RCC 7860 (cell line): ENCODE data around the gene FAM83F.

Experiments used
- DNase-seq: peaks from one replicate; pipeline ENCODE4 v3.0.0-alpha.2; 2015; ENCODE audit warnings: low spot score
- FAIRE-seq: peaks from 2 replicates; lab custom pipeline; 2012; peaks lifted over from hg19 to GRCh38; lab: Jason Lieb, UNC

The FAM83F gene

DNA sequence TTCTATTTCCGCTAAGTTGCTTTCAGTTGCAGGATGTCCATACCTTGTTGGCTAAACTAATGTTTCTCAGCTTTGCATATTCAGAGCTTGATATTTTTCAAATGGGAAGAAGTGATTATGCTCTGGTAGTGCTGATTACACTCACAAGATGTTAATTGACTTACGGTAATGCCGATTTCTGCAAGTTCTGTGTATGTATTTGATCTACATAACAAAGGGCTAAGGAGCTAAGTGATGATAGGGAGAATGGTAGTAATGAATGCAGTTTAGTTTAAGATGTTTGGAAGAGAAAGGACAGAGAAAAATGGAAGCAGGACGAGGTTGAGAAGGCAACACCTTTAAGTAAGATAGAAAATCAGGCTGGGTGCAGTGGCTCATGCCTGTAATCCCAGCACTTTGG lies 61.4 kb downstream of the FAM83F start:
- no peak for DNase-seq
- no peak for FAIRE-seq

DNA sequence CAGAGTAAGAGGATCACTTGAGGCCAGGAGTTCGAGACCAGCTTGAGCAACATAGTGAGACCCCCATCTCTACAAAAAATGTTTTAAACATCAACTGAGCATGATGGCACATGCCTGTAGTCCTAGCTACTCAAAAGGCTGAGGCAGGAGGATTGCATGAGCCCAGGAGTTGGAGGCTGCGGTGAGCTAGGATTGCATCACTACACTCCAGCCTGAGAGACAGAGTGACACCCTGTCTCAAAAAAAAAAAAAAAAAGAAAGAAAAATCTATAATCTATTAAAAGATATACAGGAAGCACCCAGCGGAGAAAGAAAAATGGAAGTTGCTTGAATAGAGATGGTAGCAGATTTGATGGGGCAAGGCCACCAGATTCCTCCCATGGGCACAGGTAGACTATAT lies 61.8 kb downstream of the FAM83F start:
- no peak for DNase-seq
- FAIRE-seq: no peak

DNA sequence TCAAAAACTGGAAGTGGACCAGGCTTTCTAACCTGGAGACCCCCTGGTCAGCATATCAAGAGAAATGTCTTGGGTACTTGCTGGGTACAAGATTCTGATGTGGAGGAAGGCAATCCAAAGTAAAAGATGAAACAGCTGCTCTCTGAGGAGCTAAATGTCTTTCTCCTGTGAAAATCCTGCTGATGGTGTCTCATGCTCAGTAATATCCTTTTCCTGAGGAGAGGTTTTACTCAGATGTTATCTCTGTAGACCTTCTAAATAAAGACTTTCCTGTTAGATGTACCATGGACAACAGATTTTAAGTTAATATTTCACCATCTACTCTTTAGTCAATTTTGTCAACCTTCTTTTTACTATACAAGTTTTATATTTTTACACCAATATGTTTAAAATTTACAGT lies 62.9 kb downstream of the FAM83F start:
- FAIRE-seq: no peak

DNA sequence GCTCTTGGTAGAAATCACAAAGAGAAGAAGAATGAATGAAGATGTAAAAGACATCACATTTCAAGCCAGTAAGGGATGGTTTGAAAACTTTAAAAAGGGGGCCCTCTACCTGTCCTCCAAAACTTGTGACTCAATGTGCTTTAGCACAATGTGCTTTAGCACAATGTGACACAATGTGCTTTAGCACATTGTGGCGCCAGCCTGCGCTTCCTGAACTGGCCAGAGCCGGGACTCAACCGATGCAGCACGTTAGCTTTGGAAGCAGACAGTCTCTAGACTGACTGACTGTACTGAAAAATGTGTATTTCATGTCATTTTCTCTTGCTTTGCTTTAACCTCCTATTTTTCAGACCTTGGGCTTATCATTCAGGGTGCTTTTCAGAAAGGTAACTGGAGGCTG lies 63.5 kb downstream of the FAM83F start:
- FAIRE-seq: no peak
- DNase-seq: no peak

More for the DNA sequence above, 62.9 kb downstream of the FAM83F start:
- no peak for DNase-seq

DNA sequence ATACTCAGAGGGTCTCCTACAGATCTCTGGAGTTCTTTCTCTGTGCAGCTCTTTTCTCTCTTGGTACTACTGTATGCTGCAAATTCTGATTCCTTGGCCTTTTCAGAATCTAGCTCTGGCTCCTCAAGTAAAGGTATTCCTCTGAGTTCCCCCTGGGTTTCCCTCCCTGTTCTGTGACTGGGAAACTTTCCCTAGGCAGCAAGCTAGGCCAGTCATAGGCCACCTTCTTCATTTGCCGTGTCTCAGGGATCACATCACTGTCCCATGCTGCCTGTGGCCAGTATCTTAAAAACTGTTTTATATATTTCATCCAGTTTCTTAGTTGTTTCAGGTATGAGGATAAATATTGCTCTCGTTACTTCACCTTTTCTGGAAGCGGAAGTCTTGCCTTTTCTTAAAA lies 71.2 kb downstream of the FAM83F start:
- no peak for DNase-seq

DNA sequence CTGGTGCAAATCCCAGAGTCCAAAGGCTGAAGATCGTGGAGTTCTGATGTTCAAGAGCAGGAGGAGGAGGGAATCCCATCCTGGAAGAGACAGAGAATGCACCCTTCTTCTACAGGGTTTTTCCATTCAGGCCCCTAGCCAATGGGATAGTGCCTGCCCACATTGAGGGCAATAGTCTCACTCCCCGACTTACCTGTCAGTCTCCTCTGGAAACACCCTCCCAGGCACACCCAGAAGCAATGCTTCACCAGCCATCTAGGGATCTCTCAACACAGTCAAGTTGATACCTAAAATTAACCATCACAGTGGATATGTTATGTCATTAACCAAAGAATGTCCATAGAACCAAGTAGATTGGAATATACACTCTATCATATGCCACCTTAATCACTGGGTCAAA lies 72.9 kb downstream of the FAM83F start:
- DNase-seq (no peak), FAIRE-seq (no peak)

More for the DNA sequence above, 71.2 kb downstream of the FAM83F start:
- no peak for FAIRE-seq

DNA sequence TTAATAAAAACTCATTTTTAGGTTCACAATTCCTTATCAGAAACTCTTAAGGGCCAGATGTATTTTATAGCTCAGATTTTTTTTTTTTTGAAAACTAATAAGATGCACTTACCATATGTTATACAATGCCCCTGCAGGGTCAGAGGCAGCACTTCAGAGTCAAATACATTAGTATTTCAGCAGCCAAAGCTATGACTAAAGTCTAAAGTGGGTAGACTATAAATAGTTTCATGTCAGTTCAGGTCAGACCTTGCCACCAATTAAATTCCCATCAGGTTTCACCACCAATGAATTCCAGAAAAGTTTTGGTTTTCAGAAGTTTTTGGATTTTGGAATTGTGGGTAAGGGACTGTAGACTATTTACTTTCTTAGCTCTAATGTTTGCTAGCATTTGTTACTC lies 75.9 kb downstream of the FAM83F start:
- FAIRE-seq: no peak
- no peak for DNase-seq

DNA sequence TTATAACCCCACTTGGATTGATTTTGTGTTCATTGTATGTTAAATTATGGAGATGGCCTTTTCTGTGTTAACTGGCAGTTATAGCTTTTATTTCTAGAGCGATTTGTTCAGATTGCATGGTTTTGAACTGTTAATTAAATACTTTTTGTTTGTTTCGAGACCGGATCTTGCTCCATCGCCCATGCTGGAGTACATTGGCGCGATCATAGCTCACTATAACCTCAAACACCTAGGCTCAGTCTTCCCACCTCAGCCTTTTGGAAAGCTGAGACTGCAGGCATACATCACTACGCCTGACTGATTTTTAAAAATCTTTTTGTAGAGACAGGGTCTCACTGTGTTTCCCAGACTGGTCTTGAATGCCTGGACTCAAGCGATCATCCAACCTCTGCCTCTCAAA lies 77.0 kb downstream of the FAM83F start:
- no peak for FAIRE-seq
- DNase-seq: no peak

DNA sequence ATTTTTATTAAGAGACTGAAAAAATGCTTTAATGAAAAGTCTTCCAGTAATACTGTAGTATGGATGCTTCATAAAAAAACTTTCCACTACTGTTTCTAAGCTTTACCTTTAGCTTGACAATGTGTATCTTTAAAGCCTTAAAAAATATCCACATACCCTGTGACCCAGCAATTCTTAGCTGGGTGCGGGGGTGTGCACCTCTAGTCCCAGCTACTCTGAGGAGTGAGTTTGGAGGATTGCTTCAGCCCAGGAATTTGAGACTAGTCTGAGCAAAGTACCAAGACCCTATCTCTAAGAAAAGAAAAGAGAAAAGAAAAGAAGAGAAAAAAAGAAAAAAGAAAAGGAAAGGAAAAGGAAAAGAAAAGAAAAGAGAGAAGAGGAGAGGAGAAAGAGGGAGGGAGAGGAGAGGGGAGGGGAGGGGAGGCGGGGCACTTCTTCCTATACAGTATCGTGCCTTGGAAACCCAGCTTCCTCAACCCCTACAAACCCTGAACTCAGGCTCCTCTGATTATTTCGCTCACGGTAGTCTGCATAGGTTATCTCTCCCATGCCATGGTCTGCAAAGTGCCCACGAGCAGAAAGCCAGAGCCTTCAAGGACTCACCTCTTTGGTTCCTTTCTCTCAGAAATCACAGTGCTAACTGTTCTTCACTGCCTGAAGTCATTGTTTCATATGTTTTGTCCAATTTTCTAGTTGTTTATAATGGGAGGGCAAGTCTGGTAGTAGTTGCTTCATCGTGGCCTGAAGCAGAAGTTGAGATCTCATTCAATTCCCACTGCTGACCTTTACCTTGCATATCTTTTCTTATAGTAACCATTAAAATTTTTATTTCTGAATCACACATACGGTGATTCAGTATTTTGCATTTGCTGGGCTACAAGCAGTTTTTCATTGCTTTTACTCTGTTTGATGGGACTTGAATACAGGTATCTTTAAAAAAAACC lies 82.2 kb downstream of the FAM83F start:
- FAIRE-seq (no peak), DNase-seq (no peak)

DNA sequence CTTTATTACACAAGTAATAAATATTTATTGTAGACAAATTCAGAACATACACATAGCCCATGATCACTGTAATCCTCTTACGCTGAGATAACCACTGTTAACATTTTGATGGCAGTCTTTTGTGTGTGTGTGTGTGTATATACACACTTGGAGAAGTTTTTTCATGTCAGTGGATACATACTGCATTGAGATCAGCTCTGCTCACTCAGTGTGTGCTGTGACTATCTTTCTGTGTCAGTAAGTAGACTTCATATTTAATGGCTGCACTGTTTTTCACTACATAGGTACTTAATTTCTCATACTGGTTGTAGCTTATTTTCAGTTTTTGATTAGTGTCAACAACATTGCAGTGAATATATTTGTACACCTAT lies 82.9 kb downstream of the FAM83F start:
- DNase-seq (no peak), FAIRE-seq (no peak)

DNA sequence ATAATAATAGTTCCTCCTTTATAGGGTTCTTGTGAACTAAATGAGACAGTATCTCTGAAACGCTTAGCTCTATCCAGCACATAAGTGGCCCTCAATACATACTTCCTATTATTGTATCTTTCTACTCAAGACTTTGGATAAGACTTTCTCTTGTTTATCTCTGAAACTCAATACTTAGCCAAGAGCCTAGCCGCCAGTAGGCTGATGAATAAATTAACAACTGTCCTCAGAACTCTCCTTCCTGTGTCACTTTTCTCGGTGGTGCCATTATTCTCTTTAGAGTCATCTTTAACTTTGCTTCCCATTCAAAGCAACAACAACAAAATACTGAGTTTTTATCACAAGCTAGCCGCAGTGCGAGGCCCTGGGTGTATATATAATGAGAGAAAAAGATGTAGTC lies 86.9 kb downstream of the FAM83F start:
- no peak for DNase-seq
- no peak for FAIRE-seq

DNA sequence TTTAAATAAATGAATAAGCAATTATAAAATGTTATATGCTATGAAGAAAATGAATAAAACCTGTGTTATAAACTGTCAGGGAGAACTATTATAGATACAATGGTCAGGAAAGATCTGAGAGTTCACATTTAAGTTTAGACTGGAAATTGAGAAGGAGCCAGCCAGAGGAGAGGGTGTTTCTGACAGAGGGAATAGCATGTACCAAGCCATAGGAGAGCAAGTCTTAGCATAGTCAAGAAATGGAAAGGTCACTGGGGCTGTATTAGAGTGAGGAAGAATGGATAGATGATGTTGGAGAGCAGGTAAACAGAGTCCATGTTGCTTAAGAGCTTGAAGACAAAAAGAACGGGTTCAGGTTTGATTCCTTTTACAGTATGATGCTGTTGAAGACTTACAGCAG lies 87.4 kb downstream of the FAM83F start:
- FAIRE-seq: no peak

DNA sequence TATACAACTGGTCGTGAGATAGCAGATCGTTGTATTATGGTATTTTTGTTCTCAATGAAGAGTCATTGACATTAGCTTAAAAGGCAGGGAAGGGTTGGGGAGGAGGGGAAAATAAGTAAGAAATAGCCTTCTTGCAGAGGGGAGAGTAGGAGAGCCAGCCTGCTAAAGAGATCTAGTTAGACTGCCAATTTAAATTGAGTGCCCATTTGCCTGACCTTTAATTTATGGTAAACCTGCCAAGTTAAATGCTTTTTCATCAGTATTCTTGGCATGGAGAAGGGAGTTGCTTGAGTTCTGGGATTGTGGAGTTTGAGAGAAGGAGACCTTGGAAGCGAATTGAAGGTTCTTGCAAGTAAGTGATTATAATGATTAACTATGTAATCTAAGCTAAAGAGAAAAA lies 89.0 kb downstream of the FAM83F start:
- FAIRE-seq: no peak

More for the DNA sequence above, 87.4 kb downstream of the FAM83F start:
- DNase-seq: no peak

DNA sequence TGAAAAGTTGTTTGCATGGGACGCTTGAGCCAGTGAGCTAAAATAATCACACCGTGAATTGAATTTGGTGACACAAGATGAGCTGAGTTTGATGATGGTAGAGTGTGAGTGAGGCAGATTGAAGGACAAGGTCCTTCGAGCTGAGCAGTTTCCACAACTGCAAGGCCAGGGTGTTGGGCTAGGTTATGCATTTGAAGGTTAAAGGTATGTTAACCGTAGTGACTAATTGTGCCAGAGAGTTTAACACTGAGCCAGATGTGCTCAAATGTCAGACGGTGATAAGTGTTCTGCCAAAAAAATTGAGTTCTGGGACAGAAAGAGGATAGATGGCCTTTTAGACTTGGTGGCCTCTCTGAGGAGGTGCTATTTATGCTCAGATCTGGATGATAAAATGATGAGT lies 89.5 kb downstream of the FAM83F start:
- no peak for DNase-seq
- no peak for FAIRE-seq

More for the DNA sequence above, 89.0 kb downstream of the FAM83F start:
- no peak for DNase-seq

DNA sequence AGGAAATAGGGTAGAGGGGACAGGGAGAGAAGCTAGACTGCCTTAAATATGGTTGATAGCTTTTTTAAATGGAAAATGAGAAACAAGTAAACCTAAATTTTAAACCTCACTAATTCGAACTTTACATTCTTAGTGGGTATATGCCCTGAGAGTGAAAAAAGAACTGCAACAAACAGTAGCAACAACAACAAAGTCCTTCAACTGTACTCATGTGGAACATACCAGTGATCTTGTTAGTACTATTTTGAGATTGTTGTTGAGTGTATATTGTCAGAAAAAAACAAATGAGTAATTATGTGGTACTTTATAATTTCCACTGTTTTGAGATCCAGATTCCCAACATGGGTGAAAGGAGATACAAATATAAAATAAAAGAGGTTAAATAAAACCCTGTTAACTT lies 94.1 kb downstream of the FAM83F start:
- FAIRE-seq: no peak
- DNase-seq: no peak
